IMR-90 (cell line): ENCODE results near the gene PLA2G1B.

Experiments used
- CEBPB ChIP-seq: IDR thresholded peaks from 2 replicates; pipeline ENCODE4 v1.6.1; 2012; ENCODE audit warnings: low read depth, low read length, improper control_type of control experiment
- CTCF ChIP-seq: conservative IDR thresholded peaks from 2 replicates; pipeline ENCODE4 v1.5.1; 2012; ENCODE audit warnings: mild to moderate bottlenecking, low read depth, low read length, improper control_type of control experiment
- FOS ChIP-seq: fragments of 150-350 bp; IDR thresholded peaks from 2 replicates; pipeline ENCODE4 v1.6.1; 2016; ENCODE audit warnings: low read depth, low read length
- MAFK ChIP-seq: IDR thresholded peaks from 2 replicates; pipeline ENCODE4 v1.6.1; 2012; ENCODE audit warnings: low read depth, low read length, improper control_type of control experiment
- POLR2A ChIP-seq: IDR thresholded peaks from 2 replicates; pipeline ENCODE4 v1.6.1; 2012; ENCODE audit warnings: mild to moderate bottlenecking, low read depth, low read length
- RAD21 ChIP-seq: IDR thresholded peaks from 2 replicates; pipeline ENCODE4 v1.6.1; 2012; ENCODE audit warnings: low read length, improper control_type of control experiment
- TF ChIP-seq, protein P1 (sequence below): fragments of 150-350 bp; IDR thresholded peaks from 2 replicates; pipeline ENCODE4 v1.6.1; 2017; ENCODE audit warnings: mild to moderate bottlenecking, antibody characterized with exemption, low read length, low read depth

DNA sequence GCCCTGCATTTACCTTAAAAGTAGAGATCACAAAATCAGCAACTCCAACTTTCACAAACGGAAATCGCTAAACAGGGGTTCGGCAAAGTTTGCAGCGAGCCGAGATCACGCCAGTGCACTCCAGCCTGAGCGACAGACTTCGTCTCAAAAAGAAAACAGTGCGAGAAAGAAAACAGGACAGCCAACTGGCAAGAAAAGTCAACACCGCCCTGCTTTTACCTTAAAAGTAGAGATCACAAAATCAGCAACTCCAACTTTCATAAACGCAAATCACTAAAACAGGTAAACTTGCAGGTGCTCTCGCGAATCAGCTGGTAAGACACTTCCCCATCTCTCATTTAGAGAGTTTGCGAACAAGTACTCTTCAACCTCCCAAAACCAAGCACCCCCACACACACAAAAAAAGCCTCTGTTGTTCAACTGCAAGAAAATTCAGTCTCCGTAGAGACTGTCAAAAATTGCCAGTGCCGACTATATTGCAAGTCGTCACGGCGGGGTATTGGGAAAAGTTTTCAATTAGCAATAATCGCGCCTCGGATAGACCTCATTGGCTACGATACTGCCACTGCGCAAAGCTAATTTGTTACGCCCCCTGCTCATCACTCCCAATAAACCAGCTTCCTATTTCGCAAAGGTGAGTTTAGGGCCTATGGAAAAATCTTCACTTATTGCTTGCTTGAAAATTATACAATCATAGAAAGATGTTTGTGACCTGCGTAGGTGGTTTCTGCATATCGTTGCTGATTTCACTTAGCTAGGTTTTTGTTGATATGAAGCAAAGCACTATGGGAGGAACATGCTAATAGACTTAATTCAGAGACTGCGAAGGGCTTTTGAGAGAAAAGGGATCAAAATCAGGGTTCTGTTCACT is 34.7 kb downstream of the PLA2G1B start, which contains the start of gene RNU4-1:
- TF ChIP-seq FOS (no peak), POLR2A (peak; percentile 100), CTCF (no peak), RAD21 (no peak), CEBPB (peak; percentile 52; the same call in 1 of the 2 replicates), MAFK (no peak; the same call in 1 of the 2 replicates)
- TF ChIP-seq, protein P1, sequence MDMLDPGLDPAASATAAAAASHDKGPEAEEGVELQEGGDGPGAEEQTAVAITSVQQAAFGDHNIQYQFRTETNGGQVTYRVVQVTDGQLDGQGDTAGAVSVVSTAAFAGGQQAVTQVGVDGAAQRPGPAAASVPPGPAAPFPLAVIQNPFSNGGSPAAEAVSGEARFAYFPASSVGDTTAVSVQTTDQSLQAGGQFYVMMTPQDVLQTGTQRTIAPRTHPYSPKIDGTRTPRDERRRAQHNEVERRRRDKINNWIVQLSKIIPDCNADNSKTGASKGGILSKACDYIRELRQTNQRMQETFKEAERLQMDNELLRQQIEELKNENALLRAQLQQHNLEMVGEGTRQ, result no peak
